Omental fat pad (tissue), 4 donors: ENCODE measurements around the gene EMILIN2. TPM values are rescaled to one million over a fixed set of nuclear protein-coding genes. Genes with fewer than 3 reads are reported as not detected.

ENCODE experiments used
- total RNA-seq, 4 donors: library from RNA; depleted of rRNA; stranded (reverse); fragments of >200 nt; gene quantifications; one replicate each; pipeline ENCODE4 v1.1.0, GENCODE V29; 2016

Gene EMILIN2
- total RNA-seq, 4 donors from 2014 or later = 33.9 to 56.4 (median 52.9) TPM

Other genes starting within 250 kb of the EMILIN2 start
- gene SMCHD1, start 191.3 kb upstream of the EMILIN2 start, total RNA-seq = 100 to 1,000 TPM in 2 of 4 donors, 10 to 100 TPM in 2; 56.4 to 153 (median 87.3) TPM
- 10 to 100 TPM; 21.3 to 35.5 (median 31.7) TPM for gene LPIN2, start 166.1 kb downstream of the EMILIN2 start, total RNA-seq